GM21390 (cell line): ENCODE measurements around the gene CCNY.
A peak's percentile ranks its signal among the peaks of the same experiment; 100 is the strongest.

ENCODE experiments used
- ATAC-seq: cut with Tn5 transposase; IDR thresholded peaks from one replicate; pipeline ENCODE4 v1.9.1; 2021; ENCODE audit not compliant: unreplicated experiment

CCNY gene

DNA sequence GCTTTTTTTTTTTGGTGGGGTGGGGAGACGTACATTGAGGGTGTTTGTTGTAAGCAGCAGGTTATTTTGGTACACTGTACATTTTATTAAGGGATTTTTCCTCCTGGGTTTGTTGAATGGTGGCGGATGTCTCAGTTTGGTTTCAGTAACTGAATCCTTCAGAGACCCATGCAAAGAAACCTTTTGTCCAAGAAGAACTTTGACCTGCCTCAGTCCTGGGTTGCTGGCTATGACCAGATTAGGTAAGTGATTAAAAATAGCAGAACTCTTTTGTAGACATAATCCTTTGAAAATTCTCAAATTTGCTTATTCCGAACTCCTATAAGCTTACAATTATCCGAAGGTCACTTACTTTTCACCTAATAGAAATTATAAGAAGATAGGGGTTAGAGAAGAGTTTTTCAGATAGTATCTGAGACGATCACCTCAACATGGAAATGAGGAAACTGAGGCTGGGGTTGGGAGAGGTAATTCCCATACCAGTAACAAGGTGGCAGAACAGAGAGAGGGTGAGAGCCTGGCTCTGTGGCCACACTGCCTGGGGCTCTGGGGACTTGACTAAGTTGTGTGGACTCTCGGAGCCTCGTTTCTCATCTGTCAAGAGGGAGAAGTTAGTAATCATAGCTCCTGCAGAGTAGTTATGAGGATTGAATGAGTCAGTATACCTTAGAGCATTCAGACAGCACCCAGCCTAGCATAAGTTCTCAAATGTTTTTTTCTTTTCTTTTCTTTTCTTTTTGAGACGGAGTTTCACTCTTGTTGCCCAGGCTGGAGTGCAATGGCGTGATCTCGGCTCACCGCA, 87.4 kb downstream of the CCNY start:
- ATAC-seq = no peak

- no peak for ATAC-seq
Observed at GRCh38 chr10:35424680-35425285, 88.5 kb downstream of the CCNY start.

- no peak for ATAC-seq
Observed at GRCh38 chr10:35425595-35425994, 89.3 kb downstream of the CCNY start.

DNA sequence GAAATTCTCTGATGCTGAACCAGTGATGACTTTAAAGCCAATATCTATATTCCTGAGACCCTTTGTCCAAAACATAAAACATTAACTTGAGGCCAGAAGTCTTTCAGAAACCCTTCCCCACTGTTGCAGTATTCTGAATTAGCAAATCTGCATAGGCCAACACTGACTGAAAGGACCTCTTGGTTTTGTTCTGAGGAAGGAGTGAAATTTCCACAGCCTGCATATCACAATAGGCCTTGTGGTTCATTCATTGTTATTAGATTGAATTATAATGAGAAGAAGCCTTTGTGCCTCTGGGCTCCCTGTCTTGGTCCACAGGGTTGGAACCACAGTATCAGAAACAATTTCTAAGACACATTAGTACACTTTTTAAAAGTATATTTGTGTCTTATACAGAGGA, 90.3 kb downstream of the CCNY start:
- no peak for ATAC-seq

DNA sequence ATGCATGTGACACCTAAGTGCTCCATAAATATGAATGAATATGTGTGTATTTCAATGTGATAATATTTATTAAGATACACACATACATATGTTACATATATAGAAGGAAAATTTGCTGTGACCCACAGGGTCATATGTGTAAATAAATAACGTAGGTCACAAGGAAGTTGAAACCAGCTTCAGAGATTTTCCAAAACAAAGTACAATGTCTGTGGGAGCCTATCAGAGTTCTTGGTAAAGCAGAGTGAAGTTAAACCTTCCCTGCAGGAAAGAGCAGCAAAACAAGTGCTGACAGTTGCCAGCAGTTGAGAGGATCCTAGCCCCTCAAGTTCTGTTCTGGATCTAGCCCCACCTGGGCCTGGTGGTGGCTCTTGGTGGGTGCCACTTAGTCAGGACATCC, 91.2 kb downstream of the CCNY start:
- ATAC-seq = no peak

DNA sequence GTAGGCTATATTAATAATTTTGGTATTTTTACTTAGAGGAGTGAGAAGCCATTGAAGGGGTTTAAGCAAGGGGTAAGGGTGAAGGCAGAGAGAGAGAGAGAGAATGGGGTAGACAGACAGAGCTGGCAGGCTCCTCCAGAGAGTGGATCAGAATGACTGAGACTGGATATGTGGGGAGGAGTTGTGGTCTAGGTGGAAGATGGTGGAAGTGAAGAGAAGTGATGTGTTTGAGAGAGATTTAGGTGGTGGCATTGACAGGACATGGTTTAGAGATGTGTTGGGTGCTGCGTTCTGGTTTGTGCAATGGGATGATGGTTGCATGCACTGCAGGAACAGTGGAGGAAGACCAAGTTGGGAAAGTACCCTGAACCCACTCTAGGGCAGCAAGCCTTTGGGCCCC, 92.2 kb downstream of the CCNY start:
- no peak for ATAC-seq

DNA sequence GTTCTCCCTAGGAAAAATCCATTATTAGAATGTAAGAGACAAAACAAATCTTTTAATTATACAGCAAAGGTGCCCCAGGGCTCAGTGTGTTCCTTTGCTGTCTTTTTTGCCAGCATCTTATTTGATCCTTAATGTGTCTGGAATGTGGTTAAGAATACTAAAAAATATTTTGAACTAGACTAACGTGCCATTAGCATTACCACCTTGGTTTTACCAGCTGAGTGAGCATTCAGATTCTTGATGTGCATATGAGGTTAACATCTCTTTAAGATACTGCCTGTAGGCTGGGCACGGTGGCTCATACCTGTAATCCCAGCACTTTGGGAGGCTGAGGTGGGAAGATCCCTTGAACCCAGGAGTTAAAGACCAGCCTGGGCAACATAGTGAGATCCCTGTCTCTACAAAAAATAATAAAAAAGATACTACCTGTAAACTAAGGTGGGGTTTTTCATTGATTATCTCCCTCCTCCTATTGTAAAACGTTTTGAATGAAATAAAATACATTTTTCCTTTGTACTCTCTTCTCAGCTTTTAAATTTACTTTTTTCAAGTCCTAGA, 96.6 kb downstream of the CCNY start:
- ATAC-seq = no peak

- no peak for ATAC-seq
Observed at GRCh38 chr10:35433851-35434426, 97.6 kb downstream of the CCNY start.

DNA sequence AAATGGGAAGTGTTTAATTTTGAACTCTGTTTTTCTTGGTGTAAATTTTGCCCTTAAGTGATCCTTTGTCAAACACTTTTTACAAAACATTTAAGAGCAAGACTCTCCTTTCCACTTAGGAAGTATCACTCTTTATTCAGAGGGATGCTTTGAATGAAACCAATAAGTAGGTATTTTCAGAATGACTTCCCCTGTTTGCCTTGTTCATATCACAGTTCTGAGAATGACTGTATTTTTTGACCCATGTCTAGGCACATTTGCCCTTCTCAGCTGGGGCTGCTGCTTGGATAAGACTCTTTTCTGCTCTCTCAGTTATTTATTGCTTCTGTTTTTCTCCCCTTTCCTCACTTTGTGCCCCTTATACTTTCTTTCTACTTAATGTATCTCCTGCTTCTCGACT, 98.2 kb downstream of the CCNY start:
- peak; percentile 55 for ATAC-seq

DNA sequence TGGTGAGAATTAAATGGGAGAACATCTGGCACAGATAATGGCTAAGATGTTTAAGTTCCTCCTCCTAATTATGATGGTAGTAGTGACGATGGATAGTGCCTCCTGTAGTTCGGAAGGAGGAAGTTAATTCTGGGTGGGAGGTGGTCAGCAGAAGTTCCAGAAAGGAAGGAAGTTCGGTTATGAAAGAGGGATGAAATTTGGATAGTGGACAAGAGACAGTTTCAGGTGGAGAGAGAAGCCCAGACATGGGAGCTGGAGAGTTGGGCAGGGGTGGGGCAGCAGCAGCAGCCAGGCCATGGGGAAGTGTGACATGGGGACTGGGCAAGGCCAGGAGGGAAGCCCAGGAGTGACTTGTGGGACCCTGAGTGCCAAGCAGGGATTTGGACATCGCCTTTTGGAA, 99.5 kb downstream of the CCNY start:
- ATAC-seq = no peak

- no peak for ATAC-seq
Observed at GRCh38 chr10:35437829-35438228, 101.5 kb downstream of the CCNY start.

DNA sequence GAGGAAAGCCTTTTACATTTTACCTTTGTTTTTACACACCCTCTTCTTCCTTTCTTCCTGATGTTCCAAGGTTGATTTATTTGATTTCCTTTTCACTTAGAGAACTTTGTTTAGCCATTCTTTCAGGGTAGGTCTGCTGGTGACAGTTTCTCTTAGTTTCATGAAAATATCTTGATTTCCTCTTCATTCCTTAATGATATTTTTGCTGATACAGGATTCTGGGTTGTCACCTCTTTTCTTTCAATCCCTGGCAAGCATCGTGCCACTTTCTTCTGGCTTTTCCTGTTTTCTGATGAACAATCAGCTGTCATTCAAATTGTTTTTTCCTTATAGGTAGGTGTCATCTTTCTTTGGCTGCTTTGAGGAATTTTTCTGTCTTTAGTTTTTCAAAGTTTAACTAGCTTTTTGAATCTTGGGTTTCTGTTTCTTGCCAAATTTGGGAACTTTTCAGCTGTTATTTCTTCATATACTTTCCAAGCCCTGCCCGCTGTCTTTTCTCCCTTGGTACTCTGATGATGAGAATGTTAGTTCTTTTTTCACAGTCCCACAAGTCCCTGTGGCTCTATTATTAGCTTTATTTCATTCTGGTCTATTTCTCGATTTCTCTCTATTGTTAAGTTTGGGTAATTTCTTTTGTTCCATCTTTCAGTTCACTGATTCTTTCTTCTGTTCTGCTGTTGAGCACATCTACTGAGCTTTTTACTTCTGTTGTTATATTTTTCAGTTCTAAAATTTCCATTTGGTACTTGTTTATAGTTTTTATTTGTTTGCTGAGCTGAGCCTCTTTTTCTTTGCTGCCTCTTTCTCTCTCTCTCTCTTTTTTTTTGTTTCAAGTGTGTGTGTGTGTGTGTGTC, 102.6 kb downstream of the CCNY start:
- ATAC-seq = no peak

- no peak for ATAC-seq
Observed at GRCh38 chr10:35440016-35440415, 103.7 kb downstream of the CCNY start.

DNA sequence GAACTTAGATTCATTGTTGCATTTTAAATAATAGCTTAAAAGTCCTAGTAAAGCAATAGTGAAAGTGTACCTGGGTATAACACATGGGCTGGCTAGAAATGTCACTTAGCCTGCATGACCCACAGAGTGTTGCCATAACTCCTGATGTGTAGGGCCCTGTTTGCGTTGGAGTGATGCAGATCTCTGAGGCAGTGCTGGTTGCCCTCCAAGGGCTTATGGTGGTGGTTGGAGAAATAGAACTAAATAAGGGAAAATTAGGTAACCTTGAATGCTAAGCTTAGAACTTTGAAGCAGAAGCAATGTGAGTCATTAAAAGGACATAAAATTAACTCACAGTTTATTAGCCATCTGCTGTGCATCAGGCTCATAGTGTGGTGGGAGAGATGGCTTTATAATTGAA, 105.7 kb downstream of the CCNY start:
- no peak for ATAC-seq

DNA sequence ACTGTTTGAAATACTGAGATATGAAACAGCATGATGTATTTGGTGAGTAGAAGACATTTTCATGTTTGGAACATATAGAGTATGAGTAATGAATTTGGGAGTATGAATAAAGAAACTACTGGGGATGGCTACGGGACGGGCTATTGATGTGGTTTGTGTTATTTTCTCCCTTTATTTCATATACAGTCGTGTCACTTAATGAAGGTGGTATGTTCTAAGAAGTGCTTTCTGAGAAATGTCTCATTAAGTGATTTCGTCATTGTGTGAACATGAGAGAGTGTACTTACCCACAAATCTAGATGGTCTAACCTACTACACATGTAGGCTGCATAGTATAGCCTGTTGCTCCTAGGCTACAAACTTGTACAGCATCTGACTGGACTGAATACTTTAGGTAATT, 106.3 kb downstream of the CCNY start:
- ATAC-seq = no peak

DNA sequence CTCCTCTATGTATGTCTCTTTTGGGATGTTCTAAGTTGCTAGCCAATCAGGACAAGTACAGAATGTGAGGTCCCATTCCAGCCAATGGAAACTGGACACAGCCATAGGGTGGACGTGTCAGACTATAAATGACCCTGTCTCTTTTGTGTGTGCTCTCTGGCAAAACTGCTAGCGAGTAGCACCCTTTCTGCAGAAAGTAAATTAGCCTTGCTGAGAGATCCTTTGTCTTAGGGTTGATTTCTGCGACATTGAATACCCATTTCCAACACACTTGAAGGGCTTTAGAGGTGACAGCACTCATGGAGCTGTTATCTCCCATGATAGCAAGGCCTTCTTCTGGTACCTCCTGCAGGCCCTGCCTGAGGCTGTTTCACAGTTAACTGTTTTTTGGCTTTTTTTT, 107.5 kb downstream of the CCNY start:
- no peak for ATAC-seq

GRCh38 chr10:35445150-35445884, 109.0 kb downstream of the CCNY start:
- no peak for ATAC-seq

DNA sequence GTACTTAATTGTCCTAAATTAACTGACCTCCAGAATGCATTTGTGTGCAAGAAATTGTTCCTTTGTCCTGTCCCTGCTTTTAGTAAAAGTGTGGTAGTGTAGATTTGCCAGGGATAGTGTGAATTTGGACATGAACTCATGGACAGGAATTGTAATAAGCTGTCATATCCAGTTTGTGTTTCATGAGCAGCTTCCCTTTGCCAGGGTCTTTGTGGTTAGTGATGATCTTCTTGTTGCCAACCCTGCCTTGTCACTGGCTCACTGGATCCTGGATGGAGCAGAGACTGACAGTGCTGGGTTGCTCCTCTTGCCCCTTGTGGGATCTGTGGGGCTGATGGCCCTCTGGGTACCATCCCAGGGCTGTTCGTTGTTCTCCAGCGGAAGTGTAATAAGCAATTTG, 110.1 kb downstream of the CCNY start:
- ATAC-seq = no peak

- ATAC-seq = no peak
Observed at GRCh38 chr10:35447693-35448407, 111.5 kb downstream of the CCNY start.
